Nephron progenitor cell (in vitro differentiated cells): ENCODE measurements around the gene IL17RD.

Experiments used
- DNase-seq: peaks from one replicate; pipeline ENCODE4 v3.0.0; 2021
- H3K27ac Mint-ChIP-seq: 2 replicates; pipeline ENCODE4 v1.8.0; 2021; ENCODE audit warnings: mild to moderate bottlenecking, moderate library complexity, mixed read lengths
- H3K27me3 Mint-ChIP-seq: 2 replicates; pipeline ENCODE4 v1.8.0; 2021; ENCODE audit warnings: mild to moderate bottlenecking, low read depth, mixed read lengths; ENCODE audit not compliant: poor library complexity
- H3K36me3 Mint-ChIP-seq: 2 replicates; pipeline ENCODE4 v1.8.0; 2021; ENCODE audit warnings: low read depth, mixed read lengths
- H3K4me1 Mint-ChIP-seq: 2 replicates; pipeline ENCODE4 v1.8.0; 2021; ENCODE audit warnings: mixed read lengths
- H3K4me3 Mint-ChIP-seq: 2 replicates; pipeline ENCODE4 v1.8.0; 2021; ENCODE audit warnings: mild to moderate bottlenecking, moderate library complexity, mixed read lengths
- H3K9me3 Mint-ChIP-seq: 2 replicates; pipeline ENCODE4 v1.8.0; 2021; ENCODE audit warnings: mild to moderate bottlenecking, moderate library complexity, mixed read lengths
- CTCF ChIP-seq: fragments of 200-600 bp; sonication (generic); IDR thresholded peaks from 2 replicates; pipeline ENCODE4 v1.5.0; 2021; ENCODE audit warnings: antibody characterized with exemption

IL17RD gene

GRCh38 chr3:57151749-57152148 lies 13.4 kb downstream of the IL17RD start:
- no peaks in the 10 kb centered on the region for H3K27me3 Mint-ChIP-seq
- TF ChIP-seq CTCF: no peak
- H3K9me3 Mint-ChIP-seq: no peaks in the 10 kb centered on the region
- peaks cover 36% of the 10 kb centered on the region for H3K36me3 Mint-ChIP-seq
- peaks cover 96% of the 10 kb centered on the region for H3K4me1 Mint-ChIP-seq
- H3K27ac Mint-ChIP-seq: peak overlapping the region; percentile 98
- DNase-seq: no peak
- peak overlapping the region; percentile 73 for H3K4me3 Mint-ChIP-seq

GRCh38 chr3:57151021-57151449 lies 14.1 kb downstream of the IL17RD start:
- no peak for TF ChIP-seq CTCF
- Mint-ChIP-seq H3K36me3 (peaks cover 36% of the 10 kb centered on the region), H3K4me1 (peaks cover 93% of the 10 kb centered on the region), H3K9me3 (no peaks in the 10 kb centered on the region), H3K4me3 (peak overlapping the region; percentile 73), H3K27me3 (no peaks in the 10 kb centered on the region), H3K27ac (peak overlapping the region; percentile 98)
- no peak for DNase-seq

GRCh38 chr3:57150113-57150581 lies 15.0 kb downstream of the IL17RD start:
- Mint-ChIP-seq H3K9me3 (no peaks in the 10 kb centered on the region), H3K27me3 (no peaks in the 10 kb centered on the region), H3K36me3 (peaks cover 36% of the 10 kb centered on the region), H3K4me3 (peak overlapping the region; percentile 73), H3K27ac (peak overlapping the region; percentile 98), H3K4me1 (peaks cover 93% of the 10 kb centered on the region)
- TF ChIP-seq CTCF: no peak
- no peak for DNase-seq

- peaks cover 37% of the 10 kb centered on the region for H3K36me3 Mint-ChIP-seq
- H3K9me3 Mint-ChIP-seq: no peaks in the 10 kb centered on the region
- TF ChIP-seq CTCF: no peak
- DNase-seq: no peak
- H3K27ac Mint-ChIP-seq: peak overlapping the region; percentile 18
- peaks cover 93% of the 10 kb centered on the region for H3K4me1 Mint-ChIP-seq
- H3K4me3 Mint-ChIP-seq: no peak overlapping the region
- no peaks in the 10 kb centered on the region for H3K27me3 Mint-ChIP-seq
Observed at GRCh38 chr3:57147071-57147470, 18.1 kb downstream of the IL17RD start.

GRCh38 chr3:57145852-57146251 lies 19.3 kb downstream of the IL17RD start:
- no peak for TF ChIP-seq CTCF
- H3K27me3 Mint-ChIP-seq: no peaks in the 10 kb centered on the region
- H3K4me3 Mint-ChIP-seq: no peak overlapping the region
- H3K9me3 Mint-ChIP-seq: no peaks in the 10 kb centered on the region
- peaks cover 88% of the 10 kb centered on the region for H3K4me1 Mint-ChIP-seq
- H3K36me3 Mint-ChIP-seq: peaks cover 42% of the 10 kb centered on the region
- no peak overlapping the region for H3K27ac Mint-ChIP-seq
- DNase-seq: no peak

DNA sequence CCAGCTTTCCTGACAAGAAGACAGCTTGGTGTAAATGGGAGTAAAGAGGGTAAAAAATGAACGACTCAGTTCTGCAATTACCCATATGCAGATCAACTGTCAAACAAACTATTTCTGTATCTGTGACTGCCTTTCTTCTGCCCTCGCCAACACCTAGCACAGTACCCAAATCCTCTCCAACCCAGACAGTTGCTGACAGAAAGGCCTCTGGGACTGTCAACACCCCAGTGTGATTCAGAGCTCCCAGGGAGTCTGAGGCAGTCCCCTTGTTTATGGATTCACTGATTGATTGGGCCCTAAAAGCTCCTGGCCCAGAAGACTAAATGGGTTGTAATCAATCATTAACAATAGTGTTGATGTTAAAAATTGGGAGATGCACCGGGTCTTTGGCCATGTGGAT lies 20.2 kb downstream of the IL17RD start:
- no peaks in the 10 kb centered on the region for H3K9me3 Mint-ChIP-seq
- H3K36me3 Mint-ChIP-seq: peaks cover 36% of the 10 kb centered on the region
- H3K27ac Mint-ChIP-seq: peak overlapping the region; percentile 34
- no peak for TF ChIP-seq CTCF
- H3K27me3 Mint-ChIP-seq: no peaks in the 10 kb centered on the region
- peaks cover 82% of the 10 kb centered on the region for H3K4me1 Mint-ChIP-seq
- no peak for DNase-seq
- peak overlapping the region; percentile 39 for H3K4me3 Mint-ChIP-seq
